Ishikawa (cell line): ENCODE data around the gene NT5DC4.

ENCODE experiments used
- CEBPB ChIP-seq: IDR thresholded peaks from 2 replicates; pipeline ENCODE4 v1.6.1; 2012
- CREB1 ChIP-seq: IDR thresholded peaks from 2 replicates; pipeline ENCODE4 v1.6.1; 2012; ENCODE audit warnings: low read depth
- FOXM1 ChIP-seq: IDR thresholded peaks from 2 replicates; pipeline ENCODE4 v1.6.1; 2012; ENCODE audit warnings: low read depth, borderline replicate concordance
- NFIC ChIP-seq: IDR thresholded peaks from 2 replicates; pipeline ENCODE4 v1.6.1; 2012
- REST ChIP-seq: IDR thresholded peaks from 2 replicates; pipeline ENCODE4 v1.6.1; 2012; ENCODE audit warnings: low read depth, mild to moderate bottlenecking
- TEAD4 ChIP-seq: IDR thresholded peaks from 2 replicates; pipeline ENCODE4 v1.6.1; 2012
- USF1 ChIP-seq: IDR thresholded peaks from 2 replicates; pipeline ENCODE4 v1.6.1; 2012
- ZBTB7A ChIP-seq: IDR thresholded peaks from 2 replicates; pipeline ENCODE4 v1.6.1; 2012; ENCODE audit warnings: low read depth

NT5DC4 gene

GRCh38 chr2:112788653-112789052 is 67.8 kb downstream of the NT5DC4 start:
- TF ChIP-seq REST (no peak), USF1 (no peak), TEAD4 (no peak), ZBTB7A (no peak), NFIC (no peak), CEBPB (no peak), CREB1 (no peak), FOXM1 (no peak)
